Mesenteric fat pad (tissue), 1 donor: ENCODE data around the gene SLC23A3. TPM values are rescaled to one million over a fixed set of nuclear protein-coding genes. Genes with fewer than 3 reads are reported as not detected.

Source experiments
- DNase-seq: peaks from one replicate; pipeline ENCODE4 v3.0.0-alpha.2; 2020; ENCODE audit warnings: low spot score
- long read RNA-seq: library from polyadenylated mRNA; unstranded; transcript quantifications from one replicate; pipeline ENCODE4 v2.0.0, GENCODE V29; 2020
- total RNA-seq: library from RNA; stranded (reverse); fragmentation: NEBNext Ultra II Directional; extraction: Animal tissue kit (Norgen Biotek cat#: 25700); gene quantifications from one replicate; pipeline ENCODE4 v1.2.1, GENCODE V29; 2021
- donor health status: DM: yes; HTN: yes; CAD: no.

The SLC23A3 gene
- total RNA-seq, result 0.93 TPM
- long read RNA-seq, partial matches to known transcripts, result 0 of 1 reads
- long read RNA-seq, other reads (novel, unspliced or antisense), result 1 of 1 reads

- no peak for DNase-seq
Measured at GRCh38 chr2:219169930-219170654, at the start of gene SLC23A3. TSS of gene SLC23A3 (minus strand) at chr2:219170029. CDS start at chr2:219169984, 45 bp downstream.

- DNase-seq, result peak; percentile 97
Measured at GRCh38 chr2:219218732-219219701, 49.2 kb upstream of the SLC23A3 start, which contains the start of gene ABCB6. TSS of gene ABCB6 (minus strand) at chr2:219218958. CDS start at chr2:219218673, 285 bp downstream.

- peak; percentile 91 for DNase-seq
Measured at GRCh38 chr2:219218217-219218731, 48.4 kb upstream of the SLC23A3 start.

GRCh38 chr2:219216535-219216915, 46.7 kb upstream of the SLC23A3 start:
- no peak for DNase-seq

GRCh38 chr2:219215871-219216534, 46.2 kb upstream of the SLC23A3 start:
- no peak for DNase-seq

- no peak for DNase-seq
Measured at GRCh38 chr2:219214786-219215185, 45.0 kb upstream of the SLC23A3 start.

GRCh38 chr2:219214141-219214540, 44.3 kb upstream of the SLC23A3 start:
- no peak for DNase-seq

GRCh38 chr2:219213486-219214071, 43.8 kb upstream of the SLC23A3 start:
- no peak for DNase-seq

GRCh38 chr2:219213026-219213415, 43.2 kb upstream of the SLC23A3 start:
- DNase-seq, result no peak

GRCh38 chr2:219210886-219211362, 41.1 kb upstream of the SLC23A3 start:
- DNase-seq, result no peak

GRCh38 chr2:219210196-219210885, 40.5 kb upstream of the SLC23A3 start:
- no peak for DNase-seq

GRCh38 chr2:219209236-219210195, 39.7 kb upstream of the SLC23A3 start:
- no peak for DNase-seq

GRCh38 chr2:219207884-219208740, 38.3 kb upstream of the SLC23A3 start:
- DNase-seq, result no peak

- no peak for DNase-seq
Measured at GRCh38 chr2:219207134-219207883, 37.5 kb upstream of the SLC23A3 start.

GRCh38 chr2:219206328-219207133, 36.7 kb upstream of the SLC23A3 start, which contains the start of gene ZFAND2B:
TSS of gene ZFAND2B (plus strand) at chr2:219206782. CDS start at chr2:219206988, 206 bp downstream.
- peak; percentile 98 for DNase-seq

- no peak for DNase-seq
Measured at GRCh38 chr2:219205981-219206327, 36.1 kb upstream of the SLC23A3 start.
